NK-92 (cell line): ENCODE results near the gene NPR3.

Experiments
- DNase-seq: peaks from one replicate; lab custom pipeline; 2025; ENCODE audit not compliant: unreplicated experiment; lab: John Stamatoyannopoulos, UW

Gene NPR3

DNA sequence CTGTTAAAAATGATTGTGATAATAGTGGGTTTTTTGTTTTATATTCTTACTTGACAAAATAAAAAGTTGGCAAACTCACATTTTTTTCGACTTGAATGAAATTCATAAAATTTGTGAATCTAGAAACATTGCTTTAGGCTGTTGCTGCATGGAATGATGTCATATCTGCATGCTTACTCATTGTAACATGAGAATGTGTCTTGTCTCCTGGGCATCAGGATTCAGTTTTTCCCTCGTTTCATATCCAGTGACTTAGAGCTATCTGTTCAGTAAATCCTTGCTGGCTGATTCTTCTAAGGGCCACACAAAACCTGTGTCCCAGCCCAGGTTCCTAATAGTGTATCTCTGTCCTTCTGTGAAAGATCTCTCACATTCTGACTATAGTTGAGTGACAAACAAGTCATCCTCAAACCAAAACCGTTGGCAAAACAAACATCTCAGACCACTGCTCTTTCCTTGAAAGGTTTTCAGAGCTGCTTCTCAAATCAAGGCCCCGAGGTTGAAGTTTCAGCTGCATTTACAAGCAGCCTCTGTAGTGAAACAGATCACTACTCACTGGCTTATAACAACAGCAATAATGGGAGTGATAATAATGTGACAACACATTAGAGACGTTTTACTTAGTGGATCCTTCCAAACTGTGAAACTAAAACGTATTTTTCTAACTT is 95.0 kb downstream of the NPR3 start:
- DNase-seq, result no peak

GRCh38 chr5:32808783-32809182 is 97.7 kb downstream of the NPR3 start:
- DNase-seq, result no peak

- DNase-seq, result no peak
These were observed 99.7 kb downstream of the NPR3 start for GRCh38 chr5:32810804-32811203.

- no peak for DNase-seq
These were observed 101.3 kb downstream of the NPR3 start for GRCh38 chr5:32812399-32812798.

GRCh38 chr5:32814141-32814540 is 103.0 kb downstream of the NPR3 start:
- DNase-seq, result no peak

DNA sequence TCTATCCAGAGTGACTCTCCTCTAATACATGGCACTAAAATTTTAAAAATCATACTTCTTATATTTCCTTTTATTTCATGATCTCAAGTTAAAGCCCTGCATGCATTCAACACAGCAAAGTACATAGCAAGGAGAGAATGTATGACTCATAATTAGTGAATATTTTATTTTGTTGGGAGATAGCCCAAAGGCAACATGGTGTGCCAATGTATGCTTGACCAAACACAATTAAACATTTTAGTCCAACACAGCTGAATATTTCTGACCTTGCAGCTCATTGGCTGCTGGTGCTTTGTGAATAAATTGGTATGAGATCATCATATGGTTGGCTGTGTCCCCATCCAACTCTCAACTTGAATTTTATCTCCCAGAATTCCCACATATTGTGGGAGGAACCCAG is 103.5 kb downstream of the NPR3 start:
- DNase-seq, result no peak

DNA sequence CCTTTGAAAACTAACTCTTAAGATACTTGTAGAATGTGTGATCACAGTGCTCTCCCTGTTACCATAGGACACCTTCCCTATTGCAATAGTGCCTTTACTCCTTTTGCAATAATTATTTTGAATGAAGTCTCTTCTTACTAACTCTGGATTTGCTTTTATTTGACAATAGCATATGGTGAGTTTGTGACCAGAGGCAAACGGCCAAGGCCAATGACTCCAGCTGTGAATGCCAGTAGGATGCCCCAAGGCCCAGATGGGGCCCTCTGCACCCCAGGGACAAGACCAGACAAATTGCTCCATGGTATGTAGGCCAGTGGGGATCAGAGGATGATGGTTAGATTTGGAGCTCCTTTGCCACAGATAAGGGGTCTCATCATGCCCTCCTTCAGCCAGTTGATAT is 116.9 kb downstream of the NPR3 start:
- DNase-seq, result no peak

- no peak for DNase-seq
These were observed 117.4 kb downstream of the NPR3 start for GRCh38 chr5:32828492-32828891.

DNA sequence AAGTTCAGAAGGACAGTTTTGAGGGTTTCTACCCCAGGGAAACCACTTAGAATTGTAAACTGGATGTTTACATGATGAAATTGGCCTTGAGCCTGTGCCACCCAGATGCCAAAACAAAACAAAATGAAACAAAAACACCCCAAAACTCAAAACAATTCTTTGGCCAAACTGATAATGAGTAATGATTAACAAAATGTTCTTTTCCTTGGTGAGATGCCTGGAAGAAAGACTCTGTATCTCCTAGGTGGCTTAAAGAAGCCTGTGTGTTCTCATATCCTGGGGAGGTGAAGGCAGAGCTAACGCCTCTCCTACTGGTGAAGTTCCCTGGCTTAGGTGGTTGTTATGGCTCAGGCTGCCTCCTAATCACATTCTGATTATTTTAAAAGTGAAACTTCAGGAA is 120.5 kb downstream of the NPR3 start:
- no peak for DNase-seq

DNA sequence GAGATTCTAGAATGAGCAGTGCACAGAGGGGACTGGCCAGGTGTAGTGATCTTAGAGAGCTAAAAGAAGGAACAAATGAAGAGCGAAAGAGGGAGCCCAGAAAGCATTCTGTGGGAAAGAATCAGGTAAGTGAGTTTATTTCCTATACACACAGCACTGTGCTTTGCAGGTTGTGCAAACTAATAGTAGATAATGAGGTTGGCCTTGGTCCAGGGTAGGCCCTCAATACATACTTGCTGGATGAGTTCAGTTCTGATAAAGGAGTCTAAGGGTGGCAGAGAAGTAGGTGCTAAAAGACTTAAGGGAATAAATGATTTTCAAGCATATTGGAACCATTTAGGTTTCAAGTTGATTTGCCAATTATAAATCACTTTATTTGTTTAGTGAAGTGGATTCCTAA is 122.0 kb downstream of the NPR3 start:
- no peak for DNase-seq

DNA sequence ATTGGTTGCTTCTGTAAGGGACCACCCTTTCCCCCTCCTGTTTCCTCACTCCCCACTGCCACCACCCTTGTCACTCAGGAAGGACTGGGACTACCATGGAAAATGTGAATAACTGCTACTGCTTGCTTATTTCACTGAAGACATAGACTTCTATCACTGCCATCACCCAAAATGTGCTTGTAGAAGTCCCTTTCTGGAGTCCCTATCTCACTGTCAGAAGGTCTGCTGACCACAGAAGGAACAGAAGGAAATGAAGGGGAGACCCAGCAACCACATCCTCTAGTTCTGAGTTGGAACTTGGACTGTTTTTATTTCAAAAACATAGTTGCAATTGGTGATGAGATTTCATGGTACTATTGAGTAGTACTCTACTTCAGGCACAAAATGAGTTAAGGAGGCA is 122.5 kb downstream of the NPR3 start:
- DNase-seq, result no peak

- DNase-seq, result no peak
These were observed 123.1 kb downstream of the NPR3 start for GRCh38 chr5:32834251-32834650.

GRCh38 chr5:32836176-32836575 is 125.1 kb downstream of the NPR3 start:
- DNase-seq, result no peak

DNA sequence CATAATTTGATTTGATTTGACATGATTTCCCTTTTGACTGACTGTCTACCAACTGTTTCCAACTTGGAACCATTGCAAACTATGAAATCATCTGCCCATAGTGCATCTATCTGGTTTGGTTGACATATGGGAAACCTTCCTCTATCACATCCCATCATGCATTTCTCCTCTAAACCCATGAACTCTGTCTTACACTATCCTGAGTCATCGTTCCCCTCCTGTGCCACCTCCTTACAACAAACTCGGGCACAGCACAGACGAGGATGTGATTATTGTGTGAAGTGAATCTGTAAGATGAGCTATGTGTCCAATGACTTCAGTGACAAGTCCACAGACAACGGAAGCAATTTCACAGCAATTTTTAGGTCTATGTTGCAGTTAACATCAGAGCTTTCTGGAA is 126.1 kb downstream of the NPR3 start:
- no peak for DNase-seq

- DNase-seq, result no peak
These were observed 128.0 kb downstream of the NPR3 start for GRCh38 chr5:32839106-32839505.

DNA sequence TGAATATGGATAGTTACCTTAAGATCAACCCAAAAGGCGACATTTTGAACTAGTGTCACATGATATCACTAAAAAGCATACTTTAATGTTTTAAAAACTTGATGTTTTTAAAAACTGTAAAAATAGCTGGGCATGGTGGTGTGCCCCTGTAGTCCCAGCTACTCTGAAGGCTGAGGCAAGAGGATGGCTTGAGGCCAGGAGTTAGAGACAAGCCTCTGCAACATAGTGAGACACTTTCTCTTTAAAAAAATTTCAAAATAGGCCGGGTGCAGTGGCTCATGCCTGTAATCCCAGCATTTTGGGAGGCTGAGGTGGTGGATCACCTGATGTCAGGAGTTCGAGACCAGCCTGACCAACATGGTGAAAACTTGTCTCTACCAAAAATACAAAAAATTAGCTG is 129.5 kb downstream of the NPR3 start:
- DNase-seq, result no peak
